Thymus (tissue), 11 donors: Measurements from ENCODE around the gene UBE3C. TPM values are rescaled to one million over a fixed set of nuclear protein-coding genes. Genes with fewer than 3 reads are reported as not detected.

Experiments used
- DNase-seq, 9 donors: peaks; one replicate each; pipeline ENCODE4 v3.0.0-alpha.2; 2013; ENCODE audit warnings: low spot score in 9 of 9, low read depth in 6 of 9, missing footprints in 1 of 9
- H3K27ac ChIP-seq, 2 donors: one replicate each; pipeline ENCODE4 v1.5.1; 2013; ENCODE audit warnings: control low read depth in 1 of 2, low read depth in 1 of 2, low read length in 1 of 2, mild to moderate bottlenecking in 1 of 2, moderate library complexity in 1 of 2
- H3K27me3 ChIP-seq, 2 donors: one replicate each; pipeline ENCODE4 v1.5.1; 2013; ENCODE audit warnings: low read length in 1 of 2; ENCODE audit not compliant: control insufficient read depth in 2 of 2, insufficient read depth in 1 of 2
- H3K36me3 ChIP-seq, 2 donors: one replicate each; pipeline ENCODE4 v1.5.1; 2013; ENCODE audit warnings: low read length in 1 of 2, mild to moderate bottlenecking in 1 of 2, moderate library complexity in 1 of 2; ENCODE audit not compliant: control insufficient read depth in 2 of 2, insufficient read depth in 2 of 2
- H3K4me1 ChIP-seq, 2 donors: one replicate each; pipeline ENCODE4 v1.5.1; 2013; ENCODE audit warnings: low read length in 2 of 2; ENCODE audit not compliant: control insufficient read depth in 2 of 2, insufficient read depth in 2 of 2
- H3K4me3 ChIP-seq, 2 donors: one replicate each; pipeline ENCODE4 v1.5.1; 2013; ENCODE audit warnings: low read length in 2 of 2, control low read depth in 1 of 2, mild to moderate bottlenecking in 1 of 2
- H3K9me3 ChIP-seq, 2 donors: one replicate each; pipeline ENCODE4 v1.5.1; 2013; ENCODE audit warnings: low read length in 1 of 2, mild to moderate bottlenecking in 1 of 2; ENCODE audit not compliant: control insufficient read depth in 2 of 2, insufficient read depth in 1 of 2
- WGBS: extraction: QIAGEN DNeasy Blood & Tissue Kit; methylation state at CpG from one replicate; pipeline ENCODE4 v1.1.7; 2013; 5-methylcytosine and 5-hydroxymethylcytosine counted together
- polyA plus RNA-seq: library from polyadenylated mRNA; stranded (reverse); fragments of 200-250 nt; gene quantifications from one replicate; pipeline ENCODE4 v1.2.3, GENCODE V29; 2013
- total RNA-seq: library from RNA; stranded (reverse); fragments of 120-200 nt; gene quantifications from one replicate; pipeline ENCODE4 v1.2.4, GENCODE V29; 2013
- donor health status: healthy.

Gene UBE3C
- total and polyA plus RNA-seq, 2 donors: 19.6 to 25.6 TPM

- DNase-seq: no peak
- Histone ChIP-seq H3K4me3 (no peak overlapping the region), H3K9me3 (no peaks in the 10 kb centered on the region), H3K4me1 (no peaks in the 10 kb centered on the region), H3K36me3 (peaks cover 52 to 67% of the 10 kb centered on the region in 2 donors), H3K27ac (no peak overlapping the region), H3K27me3 (no peaks in the 10 kb centered on the region)
- 98% methylated on average over 7 of the region's 7 CpGs for WGBS
These were observed 127.5 kb downstream of the UBE3C start for GRCh38 chr7:157266272-157266671.

- Histone ChIP-seq H3K4me3 (no peak overlapping the region), H3K27ac (no peak overlapping the region), H3K9me3 (no peaks in the 10 kb centered on the region), H3K27me3 (no peaks in the 10 kb centered on the region), H3K4me1 (no peaks in the 10 kb centered on the region), H3K36me3 (peaks cover 55 to 69% of the 10 kb centered on the region in 2 donors)
- no peak for DNase-seq
- WGBS: 98% methylated on average over 13 of the region's 13 CpGs
These were observed 128.8 kb downstream of the UBE3C start for GRCh38 chr7:157267516-157267915.

GRCh38 chr7:157267956-157268355, 129.2 kb downstream of the UBE3C start:
- Histone ChIP-seq H3K27ac (no peak overlapping the region), H3K9me3 (no peaks in the 10 kb centered on the region), H3K36me3 (peaks cover 52 to 68% of the 10 kb centered on the region in 2 donors), H3K4me3 (no peak overlapping the region), H3K27me3 (no peaks in the 10 kb centered on the region), H3K4me1 (no peaks in the 10 kb centered on the region)
- no peak for DNase-seq
- over 99% methylated on average over 5 of the region's 5 CpGs for WGBS

GRCh38 chr7:157268540-157268939, 129.8 kb downstream of the UBE3C start:
- WGBS: 95% methylated on average over 13 of the region's 13 CpGs
- Histone ChIP-seq H3K4me3 (no peak overlapping the region), H3K27me3 (no peaks in the 10 kb centered on the region), H3K4me1 (peaks cover 0 to 3% of the 10 kb centered on the region in 2 donors), H3K36me3 (peaks cover 50 to 62% of the 10 kb centered on the region in 2 donors), H3K9me3 (no peaks in the 10 kb centered on the region), H3K27ac (no peak overlapping the region)
- no peak for DNase-seq

GRCh38 chr7:157269341-157270059, 130.8 kb downstream of the UBE3C start:
- no peak for DNase-seq
- peaks cover 0 to 3% of the 10 kb centered on the region in 2 donors for H3K4me1 ChIP-seq
- H3K4me3 ChIP-seq: no peak overlapping the region
- H3K27me3 ChIP-seq: no peaks in the 10 kb centered on the region
- H3K9me3 ChIP-seq: no peaks in the 10 kb centered on the region
- peaks cover 43 to 55% of the 10 kb centered on the region in 2 donors for H3K36me3 ChIP-seq
- 94% methylated on average over 16 of the region's 16 CpGs for WGBS
- no peak overlapping the region for H3K27ac ChIP-seq

GRCh38 chr7:157270060-157270444, 131.3 kb downstream of the UBE3C start:
- H3K36me3 ChIP-seq: peaks cover 41 to 52% of the 10 kb centered on the region in 2 donors
- WGBS: 96% methylated on average over 3 of the region's 3 CpGs
- no peaks in the 10 kb centered on the region for H3K9me3 ChIP-seq
- no peak overlapping the region for H3K27ac ChIP-seq
- peaks cover 0 to 3% of the 10 kb centered on the region in 2 donors for H3K4me1 ChIP-seq
- no peaks in the 10 kb centered on the region for H3K27me3 ChIP-seq
- no peak overlapping the region for H3K4me3 ChIP-seq
- DNase-seq: no peak

- H3K27ac ChIP-seq: peak overlapping the region in 1 of 2 donors; percentile 9
- no peak for DNase-seq
- no peaks in the 10 kb centered on the region for H3K9me3 ChIP-seq
- peaks cover 35 to 42% of the 10 kb centered on the region in 2 donors for H3K36me3 ChIP-seq
- 97% methylated on average over 15 of the region's 15 CpGs for WGBS
- H3K27me3 ChIP-seq: no peaks in the 10 kb centered on the region
- no peak overlapping the region for H3K4me3 ChIP-seq
- H3K4me1 ChIP-seq: peaks cover 0 to 6% of the 10 kb centered on the region in 2 donors
These were observed 132.7 kb downstream of the UBE3C start for GRCh38 chr7:157271315-157271990.

GRCh38 chr7:157271991-157272324, 133.2 kb downstream of the UBE3C start:
- Histone ChIP-seq H3K9me3 (no peaks in the 10 kb centered on the region), H3K36me3 (peaks cover 32 to 40% of the 10 kb centered on the region in 2 donors), H3K4me1 (peaks cover 0 to 11% of the 10 kb centered on the region in 2 donors), H3K4me3 (no peak overlapping the region), H3K27ac (peak overlapping the region in 1 of 2 donors; percentile 56), H3K27me3 (peaks cover 0 to 3% of the 10 kb centered on the region in 2 donors)
- 92% methylated on average over 9 of the region's 9 CpGs for WGBS
- no peak for DNase-seq
